B cell (primary cell): Measurements from ENCODE around the gene S100PBP. TPM values are rescaled to one million over a fixed set of nuclear protein-coding genes. Genes with fewer than 3 reads are reported as not detected.

Experiments used
- ATAC-seq: fragments of 200-7000 bp; cut with Tn5 transposase; one replicate; pipeline ENCODE4 v1.10.0; 2021; ENCODE audit warnings: low read depth, mild to moderate bottlenecking, moderate number of reproducible peaks, moderate library complexity
- CTCF ChIA-PET: fragments of 350-600 bp; sonication (Branson Sonifier 250); formaldehyde crosslinking; loops from one replicate; lab custom pipeline; 2021; ENCODE audit warnings: antibody characterized with exemption, inconsistent platforms; lab: Charles Lee
- POLR2A ChIA-PET: fragments of 350-600 bp; sonication (Branson Sonifier 250); formaldehyde crosslinking; loops from one replicate; lab custom pipeline; 2021; ENCODE audit warnings: antibody characterized with exemption; lab: Charles Lee
- DNase-seq: peaks from one replicate; pipeline ENCODE4 v3.0.0; 2013
- H2AFZ ChIP-seq: 2 replicates; pipeline ENCODE4 v1.6.1; 2012; ENCODE audit warnings: mild to moderate bottlenecking, low read depth, low read length; ENCODE audit not compliant: insufficient read depth, poor library complexity, severe bottlenecking
- H3K27ac ChIP-seq, 2 donors: 1 replicate in 1 of 2; 2 replicates in 1 of 2; pipeline ENCODE4 v1.5.1; 2012 to 2013; ENCODE audit warnings: low read length in 2 of 2, mild to moderate bottlenecking in 2 of 2, moderate library complexity in 1 of 2
- H3K27me3 ChIP-seq, 4 experiments: fragments of 200-600 bp in 1 of 4; sonication (generic) in 1 of 4; replicated peaks in 1 of 4; 1 replicate in 2 of 4; 2 replicates in 2 of 4; pipeline versions ENCODE4 v1.6.1 to v1.7.0; 2013 to 2016; ENCODE audit warnings: low read length in 3 of 4, mild to moderate bottlenecking in 2 of 4, mixed read lengths in 1 of 4, moderate library complexity in 1 of 4; ENCODE audit not compliant: insufficient read depth in 4 of 4, control insufficient read depth in 3 of 4; ENCODE audit errors: control extremely low read depth in 1 of 4
- H3K36me3 ChIP-seq, 2 experiments: replicated peaks in 1 of 2; 1 replicate in 1 of 2; 2 replicates in 1 of 2; pipeline versions ENCODE4 v1.6.1 to v1.7.1; 2013; ENCODE audit warnings: low read length in 1 of 2; ENCODE audit not compliant: insufficient read depth in 2 of 2, control insufficient read depth in 1 of 2; ENCODE audit errors: control extremely low read depth in 1 of 2, extremely low read depth in 1 of 2
- H3K4me1 ChIP-seq, 2 donors: fragments of 200-600 bp in 1 of 2; sonication (generic) in 1 of 2; 1 replicate in 1 of 2; 2 replicates in 1 of 2; pipeline versions ENCODE4 v1.5.1 to v1.6.1; 2013 to 2017; ENCODE audit warnings: low read length in 2 of 2; ENCODE audit not compliant: control insufficient read depth in 2 of 2, insufficient read depth in 2 of 2
- H3K4me2 ChIP-seq: replicated peaks from 2 replicates; pipeline ENCODE3; 2012; ENCODE audit warnings: mild to moderate bottlenecking, low read depth, low read length; ENCODE audit not compliant: poor library complexity, severe bottlenecking
- H3K4me3 ChIP-seq, 5 experiments: fragments of 200-600 bp in 1 of 5; sonication (generic) in 1 of 5; 1 replicate in 3 of 5; 2 replicates in 2 of 5; pipeline versions ENCODE4 v1.5.1 to v1.7.0; 2011 to 2016; ENCODE audit warnings: low read length in 4 of 5, mild to moderate bottlenecking in 4 of 5, low read depth in 2 of 5, control low read depth in 1 of 5, moderate library complexity in 1 of 5; ENCODE audit not compliant: insufficient read depth in 1 of 5; ENCODE audit errors: control extremely low read depth in 1 of 5, extremely low read depth in 1 of 5
- H3K79me2 ChIP-seq: fragments of 200-600 bp; sonication (generic); one replicate; pipeline ENCODE4 v1.6.0; 2016; ENCODE audit warnings: low read length; ENCODE audit not compliant: control insufficient read depth, insufficient read depth
- H3K9ac ChIP-seq: fragments of 200-600 bp; sonication (generic); 2 replicates; pipeline ENCODE4 v1.6.1; 2017; ENCODE audit warnings: mild to moderate bottlenecking, low read length, moderate library complexity
- H3K9me3 ChIP-seq, 3 donors: one replicate each; pipeline versions ENCODE4 v1.6.1 to v1.7.1; 2013; ENCODE audit warnings: low read length in 2 of 3; ENCODE audit not compliant: control insufficient read depth in 2 of 3, insufficient read depth in 1 of 3; ENCODE audit errors: control extremely low read depth in 1 of 3
- H4K20me1 ChIP-seq: 2 replicates; pipeline ENCODE4 v1.6.0; 2012; ENCODE audit warnings: mild to moderate bottlenecking, low read length; ENCODE audit not compliant: insufficient read depth, control insufficient read depth, poor library complexity, severe bottlenecking
- H3K27ac Mint-ChIP-seq: one replicate; pipeline ENCODE4 v1.8.0; 2021; ENCODE audit warnings: mixed read lengths
- H3K27me3 Mint-ChIP-seq: one replicate; pipeline ENCODE4 v1.8.0; 2021; ENCODE audit warnings: mixed read lengths
- H3K4me1 Mint-ChIP-seq: one replicate; pipeline ENCODE4 v1.8.0; 2021; ENCODE audit warnings: mixed read lengths
- H3K4me3 Mint-ChIP-seq: one replicate; pipeline ENCODE4 v1.8.0; 2021; ENCODE audit warnings: mixed read lengths
- H3K9me3 Mint-ChIP-seq: one replicate; pipeline ENCODE4 v1.8.0; 2022; ENCODE audit warnings: mixed read lengths; ENCODE audit not compliant: insufficient read depth
- CTCF ChIP-seq: fragments of 200-600 bp; IDR thresholded peaks from one replicate; pipeline ENCODE4 v1.8.0; 2022; ENCODE audit warnings: antibody characterized with exemption, mild to moderate bottlenecking
- EZH2 ChIP-seq: IDR thresholded peaks from 2 replicates; pipeline ENCODE4 v1.6.1; 2012; ENCODE audit warnings: borderline replicate concordance, low read depth, mild to moderate bottlenecking, moderate library complexity, low read length; ENCODE audit not compliant: insufficient read depth, poor library complexity, severe bottlenecking
- WGBS: methylation state at CpG from one replicate; pipeline ENCODE4 v1.1.5; 2013; ENCODE audit warnings: missing lambda C conversion rate; ENCODE audit not compliant: insufficient coverage; 5-methylcytosine and 5-hydroxymethylcytosine counted together
- intact Hi-C: fragments of 100-400 bp; cut with micrococcal nuclease; formaldehyde crosslinking; loops from one replicate; pipeline ENCODE4 v1.10.0; 2022
- polyA plus RNA-seq: library from polyadenylated mRNA; depleted of rRNA; stranded (reverse); fragments of >200 nt; gene quantifications from 2 replicates; pipeline ENCODE4 v1.2.3, GENCODE V29; 2012
- total RNA-seq, 2 donors: library from RNA; stranded (reverse); fragments of 120-200 nt in 1 of 2; gene quantifications; 1 replicate in 1 of 2; 2 replicates in 1 of 2; pipeline versions ENCODE4 v1.2.3 to v1.2.4, GENCODE V29; 2013 to 2022

The S100PBP gene
- total and polyA plus RNA-seq, 2 donors (not counting 1 experiment from before 2014, with no cell fraction given) = 32.5 to 94.1 TPM

- Histone ChIP-seq H3K9ac (no peak overlapping the region), H3K79me2 (no peaks in the 10 kb centered on the region), H3K9me3 (no peaks in the 10 kb centered on the region), H3K36me3 (peaks cover 0 to 36% of the 10 kb centered on the region in 2 experiments), H3K4me3 (no peak overlapping the region), H3K4me2 (no peak overlapping the region), H2AFZ (no peak overlapping the region), H4K20me1 (no peaks in the 10 kb centered on the region), H3K27ac (no peak overlapping the region), H3K27me3 (no peaks in the 10 kb centered on the region), H3K4me1 (peaks cover 0 to 3% of the 10 kb centered on the region in 2 donors)
- WGBS = 57% methylated on average over 1 of the region's 2 CpGs
- Mint-ChIP-seq H3K9me3 (no peaks in the 10 kb centered on the region), H3K4me3 (no peak overlapping the region), H3K27ac (no peak overlapping the region), H3K4me1 (peaks cover 3% of the 10 kb centered on the region), H3K27me3 (no peaks in the 10 kb centered on the region)
- no peak for DNase-seq
- ChIA-PET CTCF (interaction anchor here (1.0 to 5.8 kb wide), 8 partner anchors 13 to 754 kb away, joined by 3 to 76 read pairs (median 6); no protein-coding TSS in a partner anchor), POLR2A (no interaction called here)
- TF ChIP-seq CTCF (no peak), EZH2 (no peak)
- intact Hi-C loops = no loop called here
- no peak for ATAC-seq
Measured at GRCh38 chr1:32774950-32775634, 42.4 kb upstream of the S100PBP start.

- Mint-ChIP-seq H3K27me3 (no peaks in the 10 kb centered on the region), H3K4me3 (no peak overlapping the region), H3K9me3 (no peaks in the 10 kb centered on the region), H3K27ac (no peak overlapping the region), H3K4me1 (peaks cover 3% of the 10 kb centered on the region)
- ATAC-seq = no peak
- peaks cover 0 to 43% of the 10 kb centered on the region in 2 experiments for H3K36me3 ChIP-seq
- no peak for DNase-seq
- H4K20me1 ChIP-seq = no peaks in the 10 kb centered on the region
- no peak overlapping the region for H3K9ac ChIP-seq
- H3K27me3 ChIP-seq = no peaks in the 10 kb centered on the region
- H2AFZ ChIP-seq = no peak overlapping the region
- WGBS = 76% methylated on average over 13 of the region's 13 CpGs
- ChIA-PET CTCF (interaction anchor here (1.4 to 5.8 kb wide), 4 partner anchors 14 to 375 kb away, joined by 5 to 76 read pairs (median 66); no protein-coding TSS in a partner anchor), POLR2A (no interaction called here)
- TF ChIP-seq CTCF = no peak
- no peak for TF ChIP-seq EZH2
- H3K27ac ChIP-seq = no peak overlapping the region
- intact Hi-C loops = no loop called here
- no peak overlapping the region for H3K4me2 ChIP-seq
- no peaks in the 10 kb centered on the region for H3K79me2 ChIP-seq
- no peak overlapping the region for H3K4me3 ChIP-seq
- no peaks in the 10 kb centered on the region for H3K9me3 ChIP-seq
- peaks cover 0 to 3% of the 10 kb centered on the region in 2 donors for H3K4me1 ChIP-seq
Measured at GRCh38 chr1:32775640-32776337, 41.7 kb upstream of the S100PBP start.
